HEK293 (cell line): ENCODE data around the gene TRMT10C.

Experiments
- EGR2 ChIP-seq: fragments of 450-650 bp; formaldehyde crosslinking; IDR thresholded peaks from 2 replicates; pipeline ENCODE4 v1.5.1; 2016; ENCODE audit warnings: low read depth, missing biosample characterization, missing genetic modification characterization
- FEZF1 ChIP-seq: fragments of 450-650 bp; formaldehyde crosslinking; IDR thresholded peaks from 2 replicates; pipeline ENCODE4 v1.5.1; 2016; ENCODE audit warnings: missing biosample characterization, missing genetic modification characterization
- IKZF3 ChIP-seq: fragments of 450-650 bp; IDR thresholded peaks from 2 replicates; pipeline ENCODE4 v1.5.0; 2018; ENCODE audit warnings: missing biosample characterization, mild to moderate bottlenecking, missing genetic modification characterization, moderate library complexity
- PRDM1 ChIP-seq: fragments of 450-650 bp; formaldehyde crosslinking; IDR thresholded peaks from 2 replicates; pipeline ENCODE4; 2016; ENCODE audit warnings: missing biosample characterization, missing genetic modification characterization
- SP3 ChIP-seq: fragments of 450-650 bp; formaldehyde crosslinking; IDR thresholded peaks from 2 replicates; pipeline ENCODE4 v1.5.1; 2016; ENCODE audit warnings: missing biosample characterization, missing genetic modification characterization
- TRIM28 ChIP-seq: IDR thresholded peaks from 2 replicates; pipeline ENCODE4 v1.6.1; 2011; ENCODE audit warnings: low read length, control low read depth, borderline replicate concordance
- ZBTB17 ChIP-seq: fragments of 450-650 bp; formaldehyde crosslinking; IDR thresholded peaks from 2 replicates; pipeline ENCODE4 v1.5.1; 2016; ENCODE audit warnings: missing biosample characterization, missing genetic modification characterization
- ZBTB20 ChIP-seq: fragments of 450-650 bp; formaldehyde crosslinking; IDR thresholded peaks from 2 replicates; pipeline ENCODE4 v1.5.1; 2016; ENCODE audit warnings: missing biosample characterization, missing genetic modification characterization
- ZFP37 ChIP-seq: fragments of 450-650 bp; formaldehyde crosslinking; IDR thresholded peaks from 2 replicates; pipeline ENCODE4 v1.5.1; 2016; ENCODE audit warnings: missing biosample characterization, missing genetic modification characterization
- ZNF324 ChIP-seq: fragments of 450-650 bp; formaldehyde crosslinking; IDR thresholded peaks from 2 replicates; pipeline ENCODE4 v1.5.1; 2016; ENCODE audit warnings: missing biosample characterization, missing genetic modification characterization
- ZNF354C ChIP-seq: fragments of 450-650 bp; formaldehyde crosslinking; IDR thresholded peaks from 2 replicates; pipeline ENCODE4 v1.5.1; 2016; ENCODE audit warnings: missing biosample characterization, missing genetic modification characterization, low read depth, borderline replicate concordance
- ZNF404 ChIP-seq: fragments of 450-650 bp; formaldehyde crosslinking; IDR thresholded peaks from 2 replicates; pipeline ENCODE4 v1.5.1; 2017; ENCODE audit warnings: missing biosample characterization, missing genetic modification characterization
- ZNF600 ChIP-seq: fragments of 450-650 bp; formaldehyde crosslinking; IDR thresholded peaks from 2 replicates; pipeline ENCODE4 v1.5.1; 2016; ENCODE audit warnings: missing biosample characterization, missing genetic modification characterization
- ZNF670 ChIP-seq: fragments of 450-650 bp; formaldehyde crosslinking; IDR thresholded peaks from 2 replicates; pipeline ENCODE4 v1.5.1; 2016; ENCODE audit warnings: missing biosample characterization, missing genetic modification characterization, low read depth
- TF ChIP-seq, protein P1 (sequence below): fragments of 450-650 bp; formaldehyde crosslinking; IDR thresholded peaks from 2 replicates; pipeline ENCODE4 v1.5.1; 2016; ENCODE audit warnings: missing biosample characterization, missing genetic modification characterization
- TF ChIP-seq, protein P2 (sequence below): fragments of 450-650 bp; formaldehyde crosslinking; IDR thresholded peaks from 2 replicates; pipeline ENCODE4 v1.5.1; 2016; ENCODE audit warnings: missing biosample characterization, missing genetic modification characterization
- TF ChIP-seq, protein P3 (sequence below): fragments of 450-650 bp; formaldehyde crosslinking; IDR thresholded peaks from 2 replicates; pipeline ENCODE4 v1.5.1; 2016; ENCODE audit warnings: missing biosample characterization, missing genetic modification characterization, low read depth
- TF ChIP-seq, protein P4 (sequence below): fragments of 450-650 bp; formaldehyde crosslinking; conservative IDR thresholded peaks from 2 replicates; pipeline ENCODE4 v1.5.1; 2016; ENCODE audit warnings: low read depth, missing biosample characterization, missing genetic modification characterization
- TF ChIP-seq, protein P5 (sequence below): IDR thresholded peaks from 2 replicates; pipeline ENCODE4 v1.6.1; 2011; ENCODE audit warnings: mild to moderate bottlenecking, low read depth, low read length, borderline replicate concordance
- TF ChIP-seq, protein P6 (sequence below): fragments of 450-650 bp; formaldehyde crosslinking; IDR thresholded peaks from 2 replicates; pipeline ENCODE4 v1.5.1; 2016; ENCODE audit warnings: missing biosample characterization, missing genetic modification characterization, borderline replicate concordance
- TF ChIP-seq, protein P7 (sequence below): fragments of 450-650 bp; formaldehyde crosslinking; IDR thresholded peaks from 2 replicates; pipeline ENCODE4 v1.5.1; 2016; ENCODE audit warnings: missing biosample characterization, missing genetic modification characterization

TRMT10C gene

DNA sequence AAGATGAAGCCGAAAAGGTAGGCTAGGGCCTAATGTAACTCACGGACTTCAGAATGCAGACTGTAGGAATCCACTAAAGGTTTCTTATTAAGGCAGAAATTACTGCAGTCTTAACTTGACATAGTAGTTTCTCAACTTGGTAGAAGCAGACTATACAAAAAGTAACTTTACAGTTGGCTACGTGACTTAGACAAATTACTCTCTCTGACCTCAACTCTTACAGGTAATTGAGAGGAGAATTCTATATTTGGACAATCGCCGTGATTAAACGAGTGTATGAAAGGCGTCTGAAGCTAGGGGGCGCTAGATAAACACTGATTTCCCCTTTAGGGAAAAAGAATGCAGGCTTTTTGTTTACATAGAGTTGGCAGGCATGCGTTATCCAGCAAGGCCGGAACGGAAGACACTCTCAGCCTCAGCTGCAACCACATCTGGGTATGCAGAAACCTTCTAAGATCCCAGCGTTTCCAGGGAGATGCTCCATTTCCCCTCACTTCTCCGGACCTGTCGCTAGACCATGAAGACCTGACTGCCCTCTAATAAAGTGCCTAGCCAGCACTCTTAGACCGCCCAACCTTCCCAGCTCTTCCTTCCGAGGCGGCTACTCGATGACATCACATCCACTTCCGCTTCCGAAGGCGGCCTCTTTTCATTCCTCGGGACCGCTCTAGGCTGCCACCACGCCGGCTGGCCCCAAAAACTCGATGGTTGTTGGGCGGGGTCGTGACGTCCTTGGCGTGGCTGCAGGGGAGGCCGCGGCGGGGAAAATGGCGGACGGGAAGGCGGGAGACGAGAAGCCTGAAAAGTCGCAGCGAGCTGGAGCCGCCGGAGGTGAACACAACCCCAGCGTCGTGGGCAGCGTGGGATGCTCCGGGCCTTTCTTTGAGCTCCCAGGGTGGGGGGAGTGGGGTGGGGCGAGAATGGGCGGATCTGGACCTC lies 12.1 kb downstream of the TRMT10C start, which contains the start of gene PCNP (continued):
- TF ChIP-seq EGR2 (tag by site-specific recombination) (0 out of 2 replicates have a peak, but pooled peaks have one; percentile 30), ZNF600 (0 out of 2 replicates have a peak, but pooled peaks have one; percentile 32), ZNF670 (tag by site-specific recombination) (no peak), TRIM28 (peak; percentile 48; the same call in 1 of the 2 replicates), ZBTB20 (tag by site-specific recombination) (no peak), ZNF404 (tag by site-specific recombination) (no peak), SP3 (tag by site-specific recombination) (peak; percentile 76), ZBTB17 (tag by site-specific recombination) (peak; percentile 85; the same call in 1 of the 2 replicates), IKZF3 (peak; percentile 74), PRDM1 (tag by site-specific recombination) (peak; percentile 65), ZNF324 (tag by site-specific recombination) (peak; percentile 90), ZFP37 (tag by site-specific recombination) (no peak), ZNF354C (tag by site-specific recombination) (no peak), FEZF1 (tag by site-specific recombination) (no peak)
- TF ChIP-seq, protein P1, sequence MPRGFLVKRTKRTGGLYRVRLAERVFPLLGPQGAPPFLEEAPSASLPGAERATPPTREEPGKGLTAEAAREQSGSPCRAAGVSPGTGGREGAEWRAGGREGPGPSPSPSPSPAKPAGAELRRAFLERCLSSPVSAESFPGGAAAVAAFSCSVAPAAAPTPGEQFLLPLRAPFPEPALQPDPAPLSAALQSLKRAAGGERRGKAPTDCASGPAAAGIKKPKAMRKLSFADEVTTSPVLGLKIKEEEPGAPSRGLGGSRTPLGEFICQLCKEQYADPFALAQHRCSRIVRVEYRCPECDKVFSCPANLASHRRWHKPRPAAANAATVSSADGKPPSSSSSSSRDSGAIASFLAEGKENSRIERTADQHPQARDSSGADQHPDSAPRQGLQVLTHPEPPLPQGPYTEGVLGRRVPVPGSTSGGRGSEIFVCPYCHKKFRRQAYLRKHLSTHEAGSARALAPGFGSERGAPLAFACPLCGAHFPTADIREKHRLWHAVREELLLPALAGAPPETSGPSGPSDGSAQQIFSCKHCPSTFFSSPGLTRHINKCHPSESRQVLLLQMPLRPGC = peak; percentile 61
- TF ChIP-seq, protein P2, sequence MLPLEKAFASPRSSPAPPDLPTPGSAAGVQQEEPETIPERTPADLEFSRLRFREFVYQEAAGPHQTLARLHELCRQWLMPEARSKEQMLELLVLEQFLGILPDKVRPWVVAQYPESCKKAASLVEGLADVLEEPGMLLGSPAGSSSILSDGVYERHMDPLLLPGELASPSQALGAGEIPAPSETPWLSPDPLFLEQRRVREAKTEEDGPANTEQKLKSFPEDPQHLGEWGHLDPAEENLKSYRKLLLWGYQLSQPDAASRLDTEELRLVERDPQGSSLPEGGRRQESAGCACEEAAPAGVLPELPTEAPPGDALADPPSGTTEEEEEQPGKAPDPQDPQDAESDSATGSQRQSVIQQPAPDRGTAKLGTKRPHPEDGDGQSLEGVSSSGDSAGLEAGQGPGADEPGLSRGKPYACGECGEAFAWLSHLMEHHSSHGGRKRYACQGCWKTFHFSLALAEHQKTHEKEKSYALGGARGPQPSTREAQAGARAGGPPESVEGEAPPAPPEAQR (tag by site-specific recombination) = no peak
- TF ChIP-seq, protein P3, sequence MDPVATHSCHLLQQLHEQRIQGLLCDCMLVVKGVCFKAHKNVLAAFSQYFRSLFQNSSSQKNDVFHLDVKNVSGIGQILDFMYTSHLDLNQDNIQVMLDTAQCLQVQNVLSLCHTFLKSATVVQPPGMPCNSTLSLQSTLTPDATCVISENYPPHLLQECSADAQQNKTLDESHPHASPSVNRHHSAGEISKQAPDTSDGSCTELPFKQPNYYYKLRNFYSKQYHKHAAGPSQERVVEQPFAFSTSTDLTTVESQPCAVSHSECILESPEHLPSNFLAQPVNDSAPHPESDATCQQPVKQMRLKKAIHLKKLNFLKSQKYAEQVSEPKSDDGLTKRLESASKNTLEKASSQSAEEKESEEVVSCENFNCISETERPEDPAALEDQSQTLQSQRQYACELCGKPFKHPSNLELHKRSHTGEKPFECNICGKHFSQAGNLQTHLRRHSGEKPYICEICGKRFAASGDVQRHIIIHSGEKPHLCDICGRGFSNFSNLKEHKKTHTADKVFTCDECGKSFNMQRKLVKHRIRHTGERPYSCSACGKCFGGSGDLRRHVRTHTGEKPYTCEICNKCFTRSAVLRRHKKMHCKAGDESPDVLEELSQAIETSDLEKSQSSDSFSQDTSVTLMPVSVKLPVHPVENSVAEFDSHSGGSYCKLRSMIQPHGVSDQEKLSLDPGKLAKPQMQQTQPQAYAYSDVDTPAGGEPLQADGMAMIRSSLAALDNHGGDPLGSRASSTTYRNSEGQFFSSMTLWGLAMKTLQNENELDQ (tag by site-specific recombination) = no peak
- TF ChIP-seq, protein P4, sequence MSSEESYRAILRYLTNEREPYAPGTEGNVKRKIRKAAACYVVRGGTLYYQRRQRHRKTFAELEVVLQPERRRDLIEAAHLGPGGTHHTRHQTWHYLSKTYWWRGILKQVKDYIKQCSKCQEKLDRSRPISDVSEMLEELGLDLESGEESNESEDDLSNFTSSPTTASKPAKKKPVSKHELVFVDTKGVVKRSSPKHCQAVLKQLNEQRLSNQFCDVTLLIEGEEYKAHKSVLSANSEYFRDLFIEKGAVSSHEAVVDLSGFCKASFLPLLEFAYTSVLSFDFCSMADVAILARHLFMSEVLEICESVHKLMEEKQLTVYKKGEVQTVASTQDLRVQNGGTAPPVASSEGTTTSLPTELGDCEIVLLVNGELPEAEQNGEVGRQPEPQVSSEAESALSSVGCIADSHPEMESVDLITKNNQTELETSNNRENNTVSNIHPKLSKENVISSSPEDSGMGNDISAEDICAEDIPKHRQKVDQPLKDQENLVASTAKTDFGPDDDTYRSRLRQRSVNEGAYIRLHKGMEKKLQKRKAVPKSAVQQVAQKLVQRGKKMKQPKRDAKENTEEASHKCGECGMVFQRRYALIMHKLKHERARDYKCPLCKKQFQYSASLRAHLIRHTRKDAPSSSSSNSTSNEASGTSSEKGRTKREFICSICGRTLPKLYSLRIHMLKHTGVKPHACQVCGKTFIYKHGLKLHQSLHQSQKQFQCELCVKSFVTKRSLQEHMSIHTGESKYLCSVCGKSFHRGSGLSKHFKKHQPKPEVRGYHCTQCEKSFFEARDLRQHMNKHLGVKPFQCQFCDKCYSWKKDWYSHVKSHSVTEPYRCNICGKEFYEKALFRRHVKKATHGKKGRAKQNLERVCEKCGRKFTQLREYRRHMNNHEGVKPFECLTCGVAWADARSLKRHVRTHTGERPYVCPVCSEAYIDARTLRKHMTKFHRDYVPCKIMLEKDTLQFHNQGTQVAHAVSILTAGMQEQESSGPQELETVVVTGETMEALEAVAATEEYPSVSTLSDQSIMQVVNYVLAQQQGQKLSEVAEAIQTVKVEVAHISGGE (tag by site-specific recombination) = peak; percentile 89
- TF ChIP-seq, protein P5, sequence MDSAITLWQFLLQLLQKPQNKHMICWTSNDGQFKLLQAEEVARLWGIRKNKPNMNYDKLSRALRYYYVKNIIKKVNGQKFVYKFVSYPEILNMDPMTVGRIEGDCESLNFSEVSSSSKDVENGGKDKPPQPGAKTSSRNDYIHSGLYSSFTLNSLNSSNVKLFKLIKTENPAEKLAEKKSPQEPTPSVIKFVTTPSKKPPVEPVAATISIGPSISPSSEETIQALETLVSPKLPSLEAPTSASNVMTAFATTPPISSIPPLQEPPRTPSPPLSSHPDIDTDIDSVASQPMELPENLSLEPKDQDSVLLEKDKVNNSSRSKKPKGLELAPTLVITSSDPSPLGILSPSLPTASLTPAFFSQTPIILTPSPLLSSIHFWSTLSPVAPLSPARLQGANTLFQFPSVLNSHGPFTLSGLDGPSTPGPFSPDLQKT = peak; percentile 63; the same call in 1 of the 2 replicates
- TF ChIP-seq, protein P6, sequence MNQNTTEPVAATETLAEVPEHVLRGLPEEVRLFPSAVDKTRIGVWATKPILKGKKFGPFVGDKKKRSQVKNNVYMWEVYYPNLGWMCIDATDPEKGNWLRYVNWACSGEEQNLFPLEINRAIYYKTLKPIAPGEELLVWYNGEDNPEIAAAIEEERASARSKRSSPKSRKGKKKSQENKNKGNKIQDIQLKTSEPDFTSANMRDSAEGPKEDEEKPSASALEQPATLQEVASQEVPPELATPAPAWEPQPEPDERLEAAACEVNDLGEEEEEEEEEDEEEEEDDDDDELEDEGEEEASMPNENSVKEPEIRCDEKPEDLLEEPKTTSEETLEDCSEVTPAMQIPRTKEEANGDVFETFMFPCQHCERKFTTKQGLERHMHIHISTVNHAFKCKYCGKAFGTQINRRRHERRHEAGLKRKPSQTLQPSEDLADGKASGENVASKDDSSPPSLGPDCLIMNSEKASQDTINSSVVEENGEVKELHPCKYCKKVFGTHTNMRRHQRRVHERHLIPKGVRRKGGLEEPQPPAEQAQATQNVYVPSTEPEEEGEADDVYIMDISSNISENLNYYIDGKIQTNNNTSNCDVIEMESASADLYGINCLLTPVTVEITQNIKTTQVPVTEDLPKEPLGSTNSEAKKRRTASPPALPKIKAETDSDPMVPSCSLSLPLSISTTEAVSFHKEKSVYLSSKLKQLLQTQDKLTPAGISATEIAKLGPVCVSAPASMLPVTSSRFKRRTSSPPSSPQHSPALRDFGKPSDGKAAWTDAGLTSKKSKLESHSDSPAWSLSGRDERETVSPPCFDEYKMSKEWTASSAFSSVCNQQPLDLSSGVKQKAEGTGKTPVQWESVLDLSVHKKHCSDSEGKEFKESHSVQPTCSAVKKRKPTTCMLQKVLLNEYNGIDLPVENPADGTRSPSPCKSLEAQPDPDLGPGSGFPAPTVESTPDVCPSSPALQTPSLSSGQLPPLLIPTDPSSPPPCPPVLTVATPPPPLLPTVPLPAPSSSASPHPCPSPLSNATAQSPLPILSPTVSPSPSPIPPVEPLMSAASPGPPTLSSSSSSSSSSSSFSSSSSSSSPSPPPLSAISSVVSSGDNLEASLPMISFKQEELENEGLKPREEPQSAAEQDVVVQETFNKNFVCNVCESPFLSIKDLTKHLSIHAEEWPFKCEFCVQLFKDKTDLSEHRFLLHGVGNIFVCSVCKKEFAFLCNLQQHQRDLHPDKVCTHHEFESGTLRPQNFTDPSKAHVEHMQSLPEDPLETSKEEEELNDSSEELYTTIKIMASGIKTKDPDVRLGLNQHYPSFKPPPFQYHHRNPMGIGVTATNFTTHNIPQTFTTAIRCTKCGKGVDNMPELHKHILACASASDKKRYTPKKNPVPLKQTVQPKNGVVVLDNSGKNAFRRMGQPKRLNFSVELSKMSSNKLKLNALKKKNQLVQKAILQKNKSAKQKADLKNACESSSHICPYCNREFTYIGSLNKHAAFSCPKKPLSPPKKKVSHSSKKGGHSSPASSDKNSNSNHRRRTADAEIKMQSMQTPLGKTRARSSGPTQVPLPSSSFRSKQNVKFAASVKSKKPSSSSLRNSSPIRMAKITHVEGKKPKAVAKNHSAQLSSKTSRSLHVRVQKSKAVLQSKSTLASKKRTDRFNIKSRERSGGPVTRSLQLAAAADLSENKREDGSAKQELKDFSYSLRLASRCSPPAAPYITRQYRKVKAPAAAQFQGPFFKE = no peak
- TF ChIP-seq, protein P7, sequence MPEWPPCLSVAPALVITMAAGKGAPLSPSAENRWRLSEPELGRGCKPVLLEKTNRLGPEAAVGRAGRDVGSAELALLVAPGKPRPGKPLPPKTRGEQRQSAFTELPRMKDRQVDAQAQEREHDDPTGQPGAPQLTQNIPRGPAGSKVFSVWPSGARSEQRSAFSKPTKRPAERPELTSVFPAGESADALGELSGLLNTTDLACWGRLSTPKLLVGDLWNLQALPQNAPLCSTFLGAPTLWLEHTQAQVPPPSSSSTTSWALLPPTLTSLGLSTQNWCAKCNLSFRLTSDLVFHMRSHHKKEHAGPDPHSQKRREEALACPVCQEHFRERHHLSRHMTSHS (tag by site-specific recombination) = no peak
